Activated gamma-delta T cell (primary cell): Measurements from ENCODE around the gene ARRDC2.
A peak's percentile ranks its signal among the peaks of the same experiment; 100 is the strongest.

Experiments used
- DNase-seq: peaks from one replicate; lab custom pipeline; 2025; lab: John Stamatoyannopoulos, UW

Gene ARRDC2

GRCh38 chr19:18058208-18059009 lies 50.4 kb downstream of the ARRDC2 start:
- DNase-seq: peak; percentile 57

DNA sequence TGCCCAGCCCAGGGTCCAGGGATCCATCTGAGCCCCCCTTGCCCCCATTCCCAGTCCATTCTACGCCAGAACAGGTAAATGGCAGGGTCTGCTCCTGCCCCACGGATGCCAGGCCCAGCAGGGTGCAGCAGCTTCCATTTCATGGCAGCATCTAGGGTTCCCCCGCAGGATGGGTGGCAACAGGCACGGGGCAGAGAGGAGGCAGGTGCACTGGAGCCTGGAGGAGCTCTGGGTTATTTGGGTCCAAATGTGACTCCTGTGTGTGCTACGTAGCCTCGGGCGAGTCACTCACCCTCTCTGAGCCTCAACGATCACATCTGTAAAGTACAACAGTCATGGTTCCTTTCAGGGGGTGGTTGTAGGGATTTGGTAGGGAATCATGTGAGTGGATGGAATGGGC lies 51.3 kb downstream of the ARRDC2 start:
- no peak for DNase-seq

DNA sequence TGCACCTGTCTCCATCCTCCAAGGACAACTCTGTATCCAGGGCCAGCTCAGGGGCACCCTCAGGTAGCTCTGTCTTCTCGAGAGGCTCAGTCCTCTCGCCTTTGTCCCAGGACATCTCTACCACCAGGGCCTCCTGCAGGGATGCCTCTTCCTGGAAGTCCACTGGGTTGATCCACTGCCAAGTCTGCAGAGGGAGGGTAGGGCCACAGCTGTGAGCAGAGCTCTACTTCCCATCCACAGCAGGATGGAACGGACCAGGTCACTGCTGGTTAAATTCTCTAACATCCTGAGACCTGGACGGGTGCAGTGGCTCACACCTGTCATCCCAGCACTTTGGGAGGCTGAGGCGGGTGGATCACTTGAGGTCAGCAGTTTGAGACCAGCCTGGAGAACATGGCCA lies 51.9 kb downstream of the ARRDC2 start:
- no peak for DNase-seq

- DNase-seq: no peak
These were observed 52.5 kb downstream of the ARRDC2 start for GRCh38 chr19:18060472-18060871.

DNA sequence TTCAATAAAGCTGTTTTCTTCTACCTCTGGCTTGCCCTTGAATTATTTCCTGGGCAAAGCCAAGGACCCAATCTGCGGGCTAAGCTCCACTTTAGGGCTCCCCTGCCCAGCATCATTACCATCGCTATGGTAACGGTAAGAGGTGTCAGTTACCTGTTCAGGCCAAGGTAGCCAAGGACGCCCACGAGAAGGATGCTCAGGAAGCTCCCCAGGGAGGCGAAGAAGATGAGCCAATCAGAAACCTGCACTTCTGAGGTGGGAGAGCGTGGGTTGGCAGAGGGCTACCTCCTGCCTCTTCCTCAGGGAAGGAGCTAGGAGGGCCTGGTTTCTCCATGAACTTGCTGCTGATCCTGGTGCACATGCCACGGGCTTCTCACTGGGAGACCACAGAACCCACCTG lies 54.1 kb downstream of the ARRDC2 start:
- no peak for DNase-seq

DNA sequence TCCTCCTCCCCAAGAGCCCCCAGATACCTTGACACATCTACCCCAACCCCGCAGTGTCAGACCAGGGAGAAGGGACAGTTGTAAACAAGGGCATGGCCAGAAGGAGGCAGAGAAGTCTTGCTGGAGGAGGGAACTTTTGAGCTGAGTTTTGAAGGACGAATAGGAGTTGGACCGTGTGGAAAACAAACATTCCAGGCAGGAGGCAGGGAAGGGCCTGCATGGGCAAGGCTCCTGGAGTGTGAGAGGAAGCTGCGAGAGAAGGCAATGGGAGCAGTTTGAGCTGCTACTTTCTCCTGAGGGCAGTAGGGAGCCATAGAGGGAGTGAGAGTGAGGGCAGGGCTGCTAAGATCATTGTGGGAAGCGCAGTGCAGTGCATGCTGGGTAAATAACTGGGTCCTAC lies 55.5 kb downstream of the ARRDC2 start:
- no peak for DNase-seq
